ENCODE measurements around the gene NKD2. TPM values are rescaled to one million over a fixed set of nuclear protein-coding genes. Genes with fewer than 3 reads are reported as not detected.

Gene NKD2
- total RNA-seq, 1 donor from 2014 or later = 65.1 TPM

- H3K4me1 Mint-ChIP-seq = peaks cover 39% of the 10 kb centered on the region
- peaks cover 35% of the 10 kb centered on the region for H3K27me3 Mint-ChIP-seq (ENCODE audit: low read depth)
- H3K9me3 Mint-ChIP-seq = no peaks in the 10 kb centered on the region
- no peak for TF ChIP-seq CTCF (IDR thresholded peaks at IDR 0.05; ENCODE audit: unreplicated experiment)
- peak overlapping the region; percentile 70 for H3K27ac Mint-ChIP-seq
- no peak overlapping the region for H3K4me3 Mint-ChIP-seq
- no peak for DNase-seq (ENCODE audit: low spot score in 2 of 2, unreplicated experiment in 2 of 2)
- H3K36me3 Mint-ChIP-seq = no peaks in the 10 kb centered on the region
These were observed 14.4 kb upstream of the NKD2 start for GRCh38 chr5:994272-994607.

GRCh38 chr5:994821-995220 is 13.8 kb upstream of the NKD2 start:
- TF ChIP-seq CTCF (IDR thresholded peaks at IDR 0.05; ENCODE audit: unreplicated experiment) = no peak
- peaks cover 39% of the 10 kb centered on the region for H3K27me3 Mint-ChIP-seq (ENCODE audit: low read depth)
- peaks cover 38% of the 10 kb centered on the region for H3K4me1 Mint-ChIP-seq
- no peak for DNase-seq (ENCODE audit: low spot score in 2 of 2, unreplicated experiment in 2 of 2)
- no peak overlapping the region for H3K27ac Mint-ChIP-seq
- H3K36me3 Mint-ChIP-seq = no peaks in the 10 kb centered on the region
- H3K9me3 Mint-ChIP-seq = no peaks in the 10 kb centered on the region
- no peak overlapping the region for H3K4me3 Mint-ChIP-seq

GRCh38 chr5:995318-995717 is 13.3 kb upstream of the NKD2 start:
- H3K27me3 Mint-ChIP-seq (ENCODE audit: low read depth) = peaks cover 41% of the 10 kb centered on the region
- no peak for TF ChIP-seq CTCF (IDR thresholded peaks at IDR 0.05; ENCODE audit: unreplicated experiment)
- peaks cover 35% of the 10 kb centered on the region for H3K4me1 Mint-ChIP-seq
- no peak for DNase-seq (ENCODE audit: low spot score in 2 of 2, unreplicated experiment in 2 of 2)
- H3K27ac Mint-ChIP-seq = no peak overlapping the region
- no peaks in the 10 kb centered on the region for H3K9me3 Mint-ChIP-seq
- no peaks in the 10 kb centered on the region for H3K36me3 Mint-ChIP-seq
- H3K4me3 Mint-ChIP-seq = no peak overlapping the region

- Mint-ChIP-seq H3K9me3 (no peaks in the 10 kb centered on the region), H3K27ac (peak overlapping the region; percentile 23), H3K4me3 (no peak overlapping the region), H3K4me1 (peaks cover 32% of the 10 kb centered on the region), H3K27me3 (ENCODE audit: low read depth) (peaks cover 50% of the 10 kb centered on the region), H3K36me3 (no peaks in the 10 kb centered on the region)
- no peak for TF ChIP-seq CTCF (IDR thresholded peaks at IDR 0.05; ENCODE audit: unreplicated experiment)
- DNase-seq (ENCODE audit: low spot score in 2 of 2, unreplicated experiment in 2 of 2) = no peak
These were observed 11.6 kb upstream of the NKD2 start for GRCh38 chr5:997001-997474.

- H3K36me3 Mint-ChIP-seq = no peaks in the 10 kb centered on the region
- DNase-seq (ENCODE audit: low spot score in 2 of 2, unreplicated experiment in 2 of 2) = no peak
- H3K4me1 Mint-ChIP-seq = peaks cover 29% of the 10 kb centered on the region
- no peak overlapping the region for H3K4me3 Mint-ChIP-seq
- TF ChIP-seq CTCF (IDR thresholded peaks at IDR 0.05; ENCODE audit: unreplicated experiment) = no peak
- no peak overlapping the region for H3K27ac Mint-ChIP-seq
- peaks cover 48% of the 10 kb centered on the region for H3K27me3 Mint-ChIP-seq (ENCODE audit: low read depth)
- H3K9me3 Mint-ChIP-seq = no peaks in the 10 kb centered on the region
These were observed 10.9 kb upstream of the NKD2 start for GRCh38 chr5:997711-998110.
